Stimulated activated CD8-positive, alpha-beta memory T cell treated with anti-CD3 and anti-CD28 coated beads, Interleukin-7, amount 100 ng/mL, for 1 hour (primary cell): Measurements from ENCODE around the gene CLDN20.
"Not testable (repeated sequence)": the region's sequence is repeated elsewhere in the genome, so short reads cannot be mapped to it uniquely, and the experiment has no call there.

Source experiments
- DNase-seq, 2 donors: peaks; one replicate each; pipeline ENCODE4 v3.0.0-alpha.2; 2020; ENCODE audit warnings: low read depth in 2 of 2

The CLDN20 gene, protein sequence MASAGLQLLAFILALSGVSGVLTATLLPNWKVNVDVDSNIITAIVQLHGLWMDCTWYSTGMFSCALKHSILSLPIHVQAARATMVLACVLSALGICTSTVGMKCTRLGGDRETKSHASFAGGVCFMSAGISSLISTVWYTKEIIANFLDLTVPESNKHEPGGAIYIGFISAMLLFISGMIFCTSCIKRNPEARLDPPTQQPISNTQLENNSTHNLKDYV

DNA sequence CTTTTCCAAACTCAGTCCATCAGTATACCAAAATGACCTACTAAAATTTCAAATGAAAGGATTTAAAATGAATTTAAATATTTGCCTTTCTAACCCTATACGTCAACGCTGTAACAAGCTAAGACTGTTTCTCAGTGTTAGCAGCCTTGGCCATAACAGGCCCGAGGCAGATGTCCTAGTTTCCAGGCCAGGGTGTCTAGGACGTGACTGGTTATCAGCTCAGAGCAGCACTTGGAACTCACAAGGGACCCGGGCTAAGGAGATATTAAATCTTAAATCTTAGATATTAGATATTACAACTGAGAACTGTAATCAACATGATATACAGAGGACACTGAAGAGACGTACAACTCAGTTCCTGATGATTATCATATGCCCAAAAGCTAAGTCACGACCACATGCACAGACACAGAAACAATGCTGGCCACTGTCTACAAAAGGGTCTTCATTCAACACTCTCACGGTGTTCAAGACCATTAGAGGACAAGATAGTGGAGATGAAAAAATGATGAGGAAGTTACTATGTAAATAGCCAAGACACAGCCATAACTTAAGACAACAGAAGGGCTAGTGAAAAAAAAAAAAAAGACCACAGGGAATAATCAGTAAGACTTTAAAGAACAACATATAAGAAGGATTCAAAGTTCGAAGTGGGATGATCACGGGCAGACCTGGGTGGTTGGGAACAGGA is at the start of gene CLDN20:
TSS of gene CLDN20 (plus strand) at position 641 of the 691 bp plus-strand sequence. CDS start 11,707 bp downstream, outside the sequence.
- no peak for DNase-seq

DNA sequence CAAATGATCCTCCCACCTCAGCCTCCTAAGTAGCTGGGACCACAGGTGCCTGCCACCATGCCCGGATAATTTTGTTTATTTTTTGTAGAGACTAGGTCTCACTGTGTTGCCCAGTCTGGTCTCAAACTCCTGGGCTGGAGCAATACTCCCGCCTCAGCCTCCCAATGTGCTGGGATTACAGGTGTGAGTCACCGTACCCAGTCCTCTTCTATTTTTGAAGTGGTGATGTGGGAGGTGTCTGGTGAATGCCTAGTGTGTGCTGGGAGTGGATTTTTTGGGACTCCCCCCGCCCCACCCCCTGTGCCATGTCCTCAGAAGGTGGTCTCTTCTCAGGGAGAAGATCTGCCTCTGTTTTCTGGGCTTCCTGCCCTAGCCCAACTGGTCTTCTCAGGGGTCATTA is 47.9 kb upstream of the CLDN20 start:
- DNase-seq = no peak

DNA sequence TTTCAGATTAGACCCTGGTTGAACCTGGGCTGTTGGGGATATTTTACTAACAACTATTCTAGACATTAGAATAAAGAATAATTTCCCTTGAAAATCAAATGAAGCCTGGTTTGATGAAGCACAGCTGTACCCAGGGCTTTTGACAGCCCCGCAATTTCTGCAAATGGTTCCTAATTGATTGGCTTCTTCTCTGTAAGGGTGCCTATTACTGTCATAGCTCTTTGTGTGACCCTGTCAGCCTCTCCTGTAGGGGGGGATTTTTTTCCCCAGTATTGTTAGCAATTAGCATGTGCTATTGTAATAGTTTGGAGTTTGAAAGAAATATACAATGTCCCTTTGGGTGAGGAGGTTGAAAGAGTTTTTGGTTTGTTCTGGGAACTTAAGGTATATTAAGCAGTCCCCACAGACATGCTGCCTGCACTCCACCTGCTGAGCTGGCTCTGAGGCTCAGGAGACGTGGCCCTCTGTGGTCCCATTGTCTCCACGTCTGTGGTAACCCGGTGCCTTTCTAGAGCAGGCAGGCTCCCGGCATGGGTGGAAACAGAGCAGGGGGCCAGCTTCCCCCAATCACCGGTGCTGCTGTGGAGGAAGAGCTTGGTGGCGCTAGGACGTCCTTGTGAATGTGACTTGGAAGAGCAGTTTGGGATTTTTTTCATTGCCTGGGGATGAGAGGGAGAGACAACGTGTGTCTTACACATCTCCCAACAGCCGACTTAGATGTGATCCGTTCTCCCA is 47.3 kb upstream of the CLDN20 start:
- DNase-seq = no peak

DNA sequence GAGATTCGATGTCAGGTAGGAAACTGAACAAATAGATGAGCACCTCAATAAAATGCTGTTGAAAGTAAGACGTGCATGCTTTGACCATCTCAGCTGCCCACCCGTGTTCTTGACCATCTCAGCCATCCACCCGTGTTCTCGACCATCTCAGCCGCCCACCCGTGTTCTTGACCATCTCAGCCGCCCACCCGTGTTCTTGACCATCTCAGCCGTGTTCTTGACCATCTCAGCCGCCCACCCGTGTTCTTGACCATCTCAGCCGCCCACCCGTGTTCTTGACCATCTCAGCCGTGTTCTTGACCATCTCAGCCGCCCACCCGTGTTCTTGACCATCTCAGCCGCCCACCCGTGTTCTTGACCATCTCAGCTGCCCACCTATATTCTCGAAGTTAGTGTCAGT is 45.1 kb upstream of the CLDN20 start:
- DNase-seq = not testable (repeated sequence)

DNA sequence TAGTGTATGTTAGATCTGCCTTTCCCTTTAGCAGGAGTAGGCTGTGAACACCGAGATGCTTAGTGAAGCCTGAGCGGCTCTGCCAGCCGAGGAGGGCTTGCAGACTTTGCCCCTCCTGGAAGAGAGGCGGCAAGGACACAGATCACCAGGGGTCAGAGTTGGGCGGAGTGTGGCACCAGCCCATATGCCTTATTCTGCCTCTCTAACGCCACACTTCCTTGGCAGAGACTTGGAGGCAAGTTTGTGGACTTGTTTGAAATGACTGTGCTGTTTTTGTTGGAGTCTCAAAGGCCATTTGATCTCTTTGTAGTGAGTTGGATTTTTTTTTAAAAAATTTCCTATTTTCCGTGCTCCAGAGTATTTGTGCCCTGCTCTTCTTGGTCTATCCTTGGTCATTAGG is 44.5 kb upstream of the CLDN20 start:
- no peak for DNase-seq

DNA sequence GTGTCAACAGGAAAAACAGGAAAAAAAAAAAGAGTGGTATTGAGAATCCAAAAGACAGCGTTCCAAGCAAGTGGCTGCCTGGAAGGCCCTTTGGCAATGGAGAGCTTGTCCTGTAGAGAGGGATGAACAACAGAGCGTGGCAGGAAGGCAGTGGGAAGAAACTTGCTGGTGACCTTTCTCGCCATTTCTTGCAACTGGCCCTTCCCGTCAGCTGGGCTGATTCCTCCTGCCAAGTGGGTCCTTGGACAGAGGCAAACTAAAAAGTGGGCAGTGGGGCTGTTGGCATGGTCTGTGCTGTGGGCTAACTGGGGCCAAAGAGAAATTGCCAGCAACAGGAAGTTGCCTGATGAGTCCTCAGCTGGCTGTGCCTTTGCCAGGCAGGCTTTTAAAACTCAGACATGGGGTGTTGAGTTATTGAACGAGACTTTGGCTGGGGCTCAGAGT is 43.9 kb upstream of the CLDN20 start:
- no peak for DNase-seq

DNA sequence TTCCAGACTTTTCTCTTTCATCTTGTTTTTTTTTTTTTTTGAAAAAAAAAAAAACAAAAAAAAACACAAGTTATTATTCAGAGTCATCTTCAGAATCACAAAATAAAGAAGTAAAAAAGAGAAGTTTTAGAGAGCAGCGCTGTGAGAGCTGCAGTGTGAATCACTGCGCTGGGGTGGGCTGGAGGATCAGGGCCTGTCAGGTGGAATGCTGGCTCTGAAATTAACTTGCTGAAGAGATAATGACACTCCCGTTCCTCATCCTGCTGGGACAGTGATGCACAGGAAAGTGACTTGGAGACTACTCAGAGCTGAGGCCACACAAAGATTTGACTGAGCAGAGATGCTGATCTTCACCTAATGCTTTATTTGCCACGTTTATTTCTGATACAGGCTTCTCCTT is 42.7 kb upstream of the CLDN20 start:
- no peak for DNase-seq

DNA sequence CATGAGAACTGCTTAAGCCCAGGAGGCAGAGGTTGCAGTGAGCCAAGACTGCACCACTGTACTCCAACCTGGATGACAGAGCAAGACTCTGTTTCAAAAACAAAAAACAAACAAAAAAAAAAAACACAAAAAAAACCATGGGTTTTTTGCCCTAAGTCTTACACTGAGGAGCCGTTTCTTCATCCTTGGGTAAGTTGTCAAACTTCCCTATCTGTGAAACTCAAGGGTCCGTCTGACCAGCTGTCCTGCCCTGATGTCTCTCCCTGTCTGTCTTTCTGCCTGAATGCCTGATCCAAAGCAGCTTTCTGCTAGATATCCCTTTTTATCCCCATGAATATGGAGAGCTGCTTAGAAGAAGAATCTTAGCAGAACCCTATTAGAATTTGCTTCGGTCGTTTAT is 41.3 kb upstream of the CLDN20 start:
- no peak for DNase-seq

DNA sequence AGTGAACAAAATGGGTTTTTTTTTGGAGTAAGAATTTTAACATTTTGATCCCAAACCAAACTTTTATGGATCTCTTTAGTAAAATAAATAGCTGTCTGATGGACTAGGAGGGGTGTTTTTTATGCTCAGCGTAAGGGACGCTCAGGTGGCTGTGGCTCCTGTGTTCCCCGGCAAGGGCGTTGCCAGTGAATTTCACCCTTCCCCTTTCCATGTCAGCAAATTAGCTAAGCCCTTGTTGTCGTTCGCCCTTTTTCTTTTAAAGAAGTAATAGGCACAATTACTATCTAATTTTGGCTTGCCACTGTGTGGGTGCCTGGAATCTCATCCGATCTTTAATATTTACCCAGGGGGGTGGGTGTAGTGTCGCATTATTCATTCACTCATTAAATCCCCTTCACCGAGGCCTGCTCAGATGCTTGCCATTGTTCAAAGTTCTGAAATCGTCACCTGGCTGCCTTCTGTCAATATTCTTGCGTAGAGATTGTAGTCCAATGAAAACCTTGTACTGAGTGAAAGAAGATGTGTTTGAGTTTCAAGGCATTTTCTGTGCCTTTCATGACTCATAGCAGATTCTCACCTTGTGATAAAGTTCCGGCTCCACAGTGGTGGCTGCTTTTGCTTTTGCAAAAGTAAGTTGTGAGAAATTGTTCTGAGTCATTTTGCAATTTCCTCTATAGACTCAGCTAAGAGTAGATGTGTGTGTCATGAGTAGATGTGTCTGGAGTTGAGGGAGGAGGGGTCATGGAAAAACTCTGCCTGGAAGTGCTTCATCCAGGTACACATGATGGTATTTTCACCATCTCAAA is 40.0 kb upstream of the CLDN20 start:
- no peak for DNase-seq

DNA sequence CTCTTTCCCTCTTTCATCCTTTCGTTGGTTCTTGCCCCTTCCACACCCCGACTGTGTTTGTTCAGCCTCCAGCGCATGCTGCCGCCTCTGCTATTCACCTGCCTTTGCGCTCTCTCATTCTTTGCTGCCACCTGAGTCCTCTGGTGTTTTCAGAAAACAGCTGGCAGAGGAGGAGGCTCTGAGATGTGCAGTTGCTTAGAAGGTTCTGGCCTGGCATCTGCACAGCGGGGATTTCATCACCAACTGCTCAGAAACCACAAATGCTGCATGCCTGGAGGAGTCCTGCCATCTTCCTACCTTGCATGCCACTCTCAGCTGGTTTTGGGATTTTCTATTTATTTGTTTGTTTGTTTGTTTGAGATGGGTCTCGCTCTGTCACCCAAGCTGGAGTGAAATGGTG is 39.2 kb upstream of the CLDN20 start:
- DNase-seq = no peak

DNA sequence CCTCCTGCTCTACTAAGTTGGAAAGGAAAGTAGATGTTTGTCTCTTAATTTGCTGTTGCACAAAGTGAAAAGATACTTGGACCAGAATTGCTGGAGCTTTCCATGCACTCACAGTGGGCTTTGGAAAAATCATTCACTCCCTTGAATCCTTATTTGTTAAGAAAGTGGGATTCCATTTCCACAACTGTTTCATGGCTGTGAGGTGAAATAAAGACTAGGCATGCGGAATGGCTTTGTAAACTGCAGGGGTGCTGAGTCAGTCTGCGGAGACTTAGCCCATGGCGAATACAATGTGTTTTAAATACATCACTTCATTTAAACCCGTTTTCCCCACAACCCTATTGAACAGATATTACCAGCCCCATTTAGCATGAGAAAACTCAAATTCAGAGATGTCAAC is 36.8 kb upstream of the CLDN20 start:
- no peak for DNase-seq

DNA sequence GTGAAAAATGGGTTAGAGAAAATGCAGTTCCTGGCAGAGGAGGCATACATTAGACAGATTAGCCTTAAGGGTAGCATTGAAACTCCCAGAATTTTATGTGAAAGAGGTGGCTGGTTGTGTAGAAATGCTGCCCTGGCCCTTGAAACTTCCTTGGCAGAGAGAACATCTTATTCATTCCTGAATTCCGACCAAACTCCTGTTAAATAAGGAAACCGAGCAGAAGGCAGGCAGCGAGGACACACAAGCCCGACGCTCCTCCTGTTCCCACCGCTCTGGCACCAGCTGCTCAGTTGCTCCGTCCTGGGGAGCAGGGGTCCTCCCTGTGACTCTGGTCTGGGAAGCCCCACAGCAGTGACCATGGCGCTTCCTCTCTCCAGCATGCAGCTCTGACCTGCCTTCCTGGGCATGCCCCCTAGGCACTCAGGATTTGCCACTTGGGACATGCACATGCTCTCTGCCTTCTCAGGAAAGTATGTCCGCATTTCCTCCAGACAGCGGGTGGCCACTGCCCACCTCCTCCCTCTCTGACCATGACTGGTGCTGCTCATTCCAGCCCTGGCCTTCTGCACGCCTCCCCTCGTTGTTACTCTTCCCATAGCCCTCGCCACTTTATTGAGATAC is 35.2 kb upstream of the CLDN20 start:
- DNase-seq = no peak

DNA sequence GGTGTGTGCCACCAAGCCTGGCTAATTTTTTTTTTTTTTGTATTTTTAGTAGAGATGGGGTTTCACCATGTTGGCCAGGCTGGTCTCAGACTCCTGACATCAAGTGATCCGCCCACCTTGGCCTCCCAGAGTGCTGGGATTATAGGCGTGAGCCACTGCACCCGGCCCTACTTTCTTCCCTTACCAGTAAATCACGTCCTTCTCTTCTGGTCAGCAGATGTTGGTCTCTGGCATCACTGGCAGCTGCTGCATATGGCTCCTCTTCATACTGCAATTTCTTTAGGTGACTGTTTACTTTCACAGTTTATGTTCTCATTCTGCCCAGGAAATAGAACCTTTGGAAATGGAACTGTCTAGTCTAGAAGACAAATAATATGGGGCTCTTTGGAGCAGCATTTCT is 32.8 kb upstream of the CLDN20 start:
- DNase-seq = not testable (repeated sequence)

DNA sequence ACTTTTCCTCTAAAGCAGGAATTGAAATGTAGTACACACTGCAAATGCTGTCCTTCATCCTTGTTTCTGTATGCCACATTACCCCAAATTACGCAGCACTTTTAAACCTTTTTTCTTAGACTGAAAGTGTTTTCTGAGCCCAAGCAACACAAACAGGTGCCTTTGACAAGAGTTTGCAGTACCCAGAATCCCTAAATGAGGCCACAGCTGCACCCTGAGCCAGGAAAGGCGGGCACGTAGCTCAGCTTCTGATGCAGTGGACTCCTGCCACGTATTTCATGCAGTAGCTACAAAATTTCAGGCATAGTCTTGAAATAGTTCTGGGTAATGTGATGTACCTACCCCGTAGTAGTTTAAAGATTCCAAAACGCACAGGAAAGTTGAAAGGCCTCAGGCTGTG is 31.0 kb upstream of the CLDN20 start:
- DNase-seq = no peak

DNA sequence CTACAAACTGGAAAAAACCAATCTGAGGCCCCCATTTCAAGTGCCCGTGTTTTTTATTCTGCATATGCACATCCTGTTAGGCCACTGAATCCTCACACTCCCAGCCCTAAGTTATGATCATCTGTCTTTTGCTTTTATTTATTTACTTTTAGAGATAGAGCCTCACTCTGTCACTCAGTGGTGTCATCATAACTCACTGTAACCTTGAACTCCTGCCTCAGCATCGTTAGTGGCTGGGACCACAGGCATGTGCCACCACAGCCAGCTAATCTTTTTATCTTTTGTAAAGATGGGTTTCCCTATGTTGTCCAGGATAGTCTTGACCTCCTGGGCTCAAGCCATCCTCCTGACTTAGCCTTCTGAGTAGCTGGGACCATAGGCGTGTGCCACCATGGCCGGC is 29.6 kb upstream of the CLDN20 start:
- DNase-seq = no peak

DNA sequence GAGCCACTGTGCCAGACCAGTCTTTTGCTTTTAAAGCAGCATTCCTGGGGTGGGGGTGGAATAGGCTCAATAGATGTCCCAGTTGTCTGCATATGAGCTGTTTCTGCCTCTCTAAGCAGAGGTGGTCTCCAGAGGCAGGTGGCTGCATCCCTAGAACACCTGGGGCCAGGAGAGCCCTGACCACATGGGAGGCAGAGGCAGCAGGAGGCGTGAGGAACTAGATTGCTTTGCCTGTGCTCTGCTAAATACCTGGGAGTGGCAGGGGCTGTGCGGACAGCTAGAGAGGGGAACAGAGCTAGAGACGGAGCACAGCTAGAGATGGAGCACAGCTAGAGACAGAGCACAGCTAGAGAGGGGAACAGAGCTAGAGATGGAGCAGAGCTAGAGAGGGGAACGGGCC is 29.1 kb upstream of the CLDN20 start:
- DNase-seq = no peak

DNA sequence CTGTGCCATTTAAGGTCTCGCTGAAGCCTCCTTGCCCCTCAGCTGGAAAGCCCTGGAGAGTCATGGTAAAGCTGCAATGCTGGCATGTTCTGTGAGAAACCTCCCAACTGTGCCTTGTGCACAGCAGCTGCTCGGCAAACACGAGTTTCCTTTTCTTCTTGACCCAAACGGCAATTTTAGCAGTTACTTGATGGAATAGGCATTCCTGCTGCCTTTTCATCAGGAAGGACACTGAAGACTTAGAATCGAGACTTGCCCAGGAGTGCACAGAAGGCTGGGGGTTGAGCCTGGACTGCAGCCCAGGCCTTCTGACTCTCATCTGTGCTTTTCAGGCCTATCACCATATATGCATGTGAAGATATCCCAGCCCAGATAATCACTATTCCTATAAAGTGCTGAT is 28.7 kb upstream of the CLDN20 start:
- no peak for DNase-seq

DNA sequence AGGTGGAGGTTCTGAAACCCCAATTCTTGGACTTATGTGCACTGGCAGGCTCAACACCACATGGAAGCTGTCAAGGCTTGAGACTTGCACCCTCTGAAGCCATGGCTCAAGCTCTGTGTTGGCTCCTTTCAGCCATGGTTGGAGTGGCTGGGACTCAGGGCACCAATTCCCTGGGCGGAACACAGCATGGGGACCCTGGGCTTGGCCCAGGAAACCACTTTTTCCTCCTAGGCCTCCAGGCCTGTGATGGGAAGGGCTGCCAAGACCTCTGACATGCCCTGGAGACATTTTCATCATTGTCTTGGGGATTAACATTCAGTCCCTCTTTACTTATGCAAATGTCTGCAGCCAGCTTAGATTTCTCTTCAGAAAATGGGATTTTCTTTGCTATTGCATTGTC is 26.2 kb upstream of the CLDN20 start:
- DNase-seq = no peak

DNA sequence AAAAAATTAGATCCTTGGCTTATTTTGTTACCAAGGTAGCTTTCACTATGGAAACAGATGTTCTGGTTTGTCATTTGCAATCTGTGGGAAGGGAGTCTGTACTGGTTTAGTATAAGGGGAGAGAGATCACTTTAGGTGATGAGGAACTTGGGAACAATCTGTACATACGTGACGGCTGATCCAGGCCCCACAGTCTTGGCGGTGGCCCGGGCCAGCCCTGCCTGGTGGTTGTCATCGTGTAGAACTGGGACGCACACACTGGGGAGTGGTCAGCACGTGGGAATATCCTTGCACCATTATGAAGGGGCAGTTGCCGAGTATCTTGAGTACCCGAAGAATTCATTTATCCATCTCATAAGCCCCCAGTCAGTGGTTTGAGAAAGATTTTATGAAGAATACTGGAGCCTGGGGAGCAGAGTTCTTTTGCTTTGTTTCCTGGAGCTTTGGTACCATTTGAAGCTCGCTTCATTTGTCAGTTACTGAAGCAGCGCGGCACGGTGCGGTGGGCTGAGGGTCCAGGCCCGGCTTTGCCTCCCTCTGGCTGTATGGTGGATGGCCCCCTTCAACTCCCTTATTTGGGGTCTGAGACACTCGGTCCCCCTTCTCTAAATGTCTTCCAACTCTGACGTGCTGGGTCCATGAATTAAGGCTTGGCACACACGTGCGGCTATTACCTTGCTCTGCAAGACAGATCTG is 22.8 kb upstream of the CLDN20 start:
- DNase-seq = no peak

DNA sequence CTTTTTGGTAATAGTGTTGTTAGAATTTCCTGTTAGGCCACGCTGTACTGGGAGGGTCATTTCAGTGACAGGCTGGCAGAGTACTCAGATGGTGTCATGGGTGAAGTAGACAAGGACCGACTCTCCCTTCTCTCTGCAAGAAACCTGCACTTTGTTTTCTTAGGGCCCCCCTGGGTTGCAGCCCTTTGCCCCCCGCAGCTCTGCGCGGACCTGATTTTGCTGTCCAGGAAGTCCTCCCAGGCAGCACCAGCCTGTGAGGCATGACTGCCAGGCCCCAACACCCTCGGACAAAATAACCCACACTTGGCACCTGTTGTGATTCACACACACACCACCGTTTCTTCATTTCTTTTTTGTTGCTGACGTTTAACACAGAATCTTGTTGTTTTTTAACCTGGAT is 21.8 kb upstream of the CLDN20 start:
- no peak for DNase-seq

DNA sequence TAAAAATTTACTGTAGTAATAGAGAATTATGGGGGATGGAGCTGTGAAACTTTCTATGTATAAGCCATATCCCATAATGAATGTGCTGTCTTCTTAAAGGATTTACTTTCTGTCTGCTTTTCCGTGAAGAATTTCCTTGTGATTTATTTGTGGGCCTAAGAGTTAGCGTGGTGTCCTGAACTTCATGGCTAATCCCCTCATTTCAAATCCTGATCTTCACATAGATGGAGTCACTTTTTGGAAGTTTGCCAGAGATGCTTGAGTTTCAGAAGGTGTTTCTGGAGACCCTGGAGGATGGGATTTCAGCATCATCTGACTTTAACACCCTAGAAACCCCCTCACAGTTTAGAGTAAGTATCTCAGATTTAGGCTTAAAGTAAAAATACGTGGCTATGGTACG is 19.4 kb upstream of the CLDN20 start:
- no peak for DNase-seq
